ENCODE measurements around the gene PLD2. TPM values are rescaled to one million over a fixed set of nuclear protein-coding genes. Genes with fewer than 3 reads are reported as not detected.

Gene PLD2
- total and polyA plus RNA-seq, 9 of the 15 experiments (the other 6 are each of a cell fraction or from before 2014, with no cell fraction given): 0.20 to 7.5 (median 3.3) TPM

DNA sequence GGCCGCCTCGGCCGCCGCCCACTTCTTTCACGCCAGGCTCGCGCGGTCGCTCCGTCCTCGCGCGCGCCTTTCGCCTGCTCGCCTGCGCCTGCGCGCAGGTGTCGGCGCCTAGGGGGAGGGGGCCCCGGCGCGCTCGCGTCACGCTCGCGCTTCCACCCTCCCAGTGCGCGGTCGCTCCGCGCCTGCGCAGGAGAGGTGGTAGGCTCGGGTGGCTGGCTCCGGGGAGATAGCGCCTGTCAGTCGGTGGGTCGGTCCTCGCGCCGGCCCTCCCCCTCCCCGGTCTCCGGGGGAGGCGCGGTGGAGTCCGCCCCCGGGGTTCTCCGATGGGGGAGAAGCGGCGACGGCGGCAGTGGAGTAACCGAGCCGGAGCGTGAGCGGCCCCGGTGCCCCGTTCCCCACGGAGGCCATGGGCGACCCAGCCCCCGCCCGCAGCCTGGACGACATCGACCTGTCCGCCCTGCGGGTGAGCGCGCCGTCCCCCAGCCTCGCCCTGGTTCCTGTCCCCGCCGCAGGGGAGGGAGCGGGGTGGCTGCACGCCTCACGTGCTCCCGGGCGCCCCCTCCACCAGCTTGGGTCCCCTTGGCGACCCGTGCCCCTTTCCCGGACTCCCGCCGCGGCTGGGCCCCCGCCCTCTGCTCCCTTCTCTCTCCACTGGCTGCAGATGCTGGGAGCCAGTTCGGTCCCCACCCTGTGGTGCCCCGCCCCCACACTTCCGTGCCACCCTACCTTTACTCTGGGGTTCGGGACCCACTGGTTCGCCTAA, 26.4 kb downstream of the PLD2 start, which contains the start of gene MINK1 (continued):
- TF ChIP-seq HNRNPLL (IDR thresholded peaks at IDR 0.05; ENCODE audit: low read depth, low read length, poor library complexity, severe bottlenecking) (no peak), SMAD1 (IDR thresholded peaks at IDR 0.05; ENCODE audit: low read depth, low read length, partially characterized antibody) (no peak), ZNF431 (CRISPR knock-in tag; IDR thresholded peaks at IDR 0.05) (no peak), ZNF23 (CRISPR knock-in tag; IDR thresholded peaks at IDR 0.05) (no peak), WHSC1 (IDR thresholded peaks at IDR 0.05; ENCODE audit: low read length) (no peak), DMBX1 (CRISPR knock-in tag; IDR thresholded peaks at IDR 0.05; ENCODE audit: borderline replicate concordance) (no peak), SMAD2 (IDR thresholded peaks at IDR 0.05; ENCODE audit: low read depth, low read length) (no peak), TAL1 (IDR thresholded peaks at IDR 0.05) (no peak), POLR2H (tag; IDR thresholded peaks at IDR 0.05; ENCODE audit: low read depth) (no peak), ZNF174 (CRISPR knock-in tag; IDR thresholded peaks at IDR 0.05) (no peak), ETS2 (tag; IDR thresholded peaks at IDR 0.05; ENCODE audit: borderline replicate concordance, poor library complexity, severe bottlenecking) (no peak), PYGO2 (tag; IDR thresholded peaks at IDR 0.05) (no peak), CHCHD3 (CRISPR knock-in tag; IDR thresholded peaks at IDR 0.05) (no peak), ZNF311 (CRISPR knock-in tag; IDR thresholded peaks at IDR 0.05) (no peak), TARDBP (IDR thresholded peaks at IDR 0.05) (peak; percentile 36; the same call in 1 of the 2 replicates), SMARCA5 (IDR thresholded peaks at IDR 0.05) (no peak), RNF2 (IDR thresholded peaks at IDR 0.05) (no peak), NUFIP1 (IDR thresholded peaks at IDR 0.05; ENCODE audit: partially characterized antibody) (no peak)
- TF ChIP-seq, protein P1, sequence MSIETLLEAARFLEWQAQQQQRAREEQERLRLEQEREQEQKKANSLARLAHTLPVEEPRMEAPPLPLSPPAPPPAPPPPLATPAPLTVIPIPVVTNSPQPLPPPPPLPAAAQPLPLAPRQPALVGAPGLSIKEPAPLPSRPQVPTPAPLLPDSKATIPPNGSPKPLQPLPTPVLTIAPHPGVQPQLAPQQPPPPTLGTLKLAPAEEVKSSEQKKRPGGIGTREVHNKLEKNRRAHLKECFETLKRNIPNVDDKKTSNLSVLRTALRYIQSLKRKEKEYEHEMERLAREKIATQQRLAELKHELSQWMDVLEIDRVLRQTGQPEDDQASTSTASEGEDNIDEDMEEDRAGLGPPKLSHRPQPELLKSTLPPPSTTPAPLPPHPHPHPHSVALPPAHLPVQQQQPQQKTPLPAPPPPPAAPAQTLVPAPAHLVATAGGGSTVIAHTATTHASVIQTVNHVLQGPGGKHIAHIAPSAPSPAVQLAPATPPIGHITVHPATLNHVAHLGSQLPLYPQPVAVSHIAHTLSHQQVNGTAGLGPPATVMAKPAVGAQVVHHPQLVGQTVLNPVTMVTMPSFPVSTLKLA (conservative IDR thresholded peaks at IDR 0.05): peak in 1 of 2 experiments; percentile 60; a peak in 2 of 4 replicates
- TF ChIP-seq, protein P2, sequence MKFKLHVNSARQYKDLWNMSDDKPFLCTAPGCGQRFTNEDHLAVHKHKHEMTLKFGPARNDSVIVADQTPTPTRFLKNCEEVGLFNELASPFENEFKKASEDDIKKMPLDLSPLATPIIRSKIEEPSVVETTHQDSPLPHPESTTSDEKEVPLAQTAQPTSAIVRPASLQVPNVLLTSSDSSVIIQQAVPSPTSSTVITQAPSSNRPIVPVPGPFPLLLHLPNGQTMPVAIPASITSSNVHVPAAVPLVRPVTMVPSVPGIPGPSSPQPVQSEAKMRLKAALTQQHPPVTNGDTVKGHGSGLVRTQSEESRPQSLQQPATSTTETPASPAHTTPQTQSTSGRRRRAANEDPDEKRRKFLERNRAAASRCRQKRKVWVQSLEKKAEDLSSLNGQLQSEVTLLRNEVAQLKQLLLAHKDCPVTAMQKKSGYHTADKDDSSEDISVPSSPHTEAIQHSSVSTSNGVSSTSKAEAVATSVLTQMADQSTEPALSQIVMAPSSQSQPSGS (CRISPR knock-in tag; IDR thresholded peaks at IDR 0.05): no peak
- TF ChIP-seq, protein P3, sequence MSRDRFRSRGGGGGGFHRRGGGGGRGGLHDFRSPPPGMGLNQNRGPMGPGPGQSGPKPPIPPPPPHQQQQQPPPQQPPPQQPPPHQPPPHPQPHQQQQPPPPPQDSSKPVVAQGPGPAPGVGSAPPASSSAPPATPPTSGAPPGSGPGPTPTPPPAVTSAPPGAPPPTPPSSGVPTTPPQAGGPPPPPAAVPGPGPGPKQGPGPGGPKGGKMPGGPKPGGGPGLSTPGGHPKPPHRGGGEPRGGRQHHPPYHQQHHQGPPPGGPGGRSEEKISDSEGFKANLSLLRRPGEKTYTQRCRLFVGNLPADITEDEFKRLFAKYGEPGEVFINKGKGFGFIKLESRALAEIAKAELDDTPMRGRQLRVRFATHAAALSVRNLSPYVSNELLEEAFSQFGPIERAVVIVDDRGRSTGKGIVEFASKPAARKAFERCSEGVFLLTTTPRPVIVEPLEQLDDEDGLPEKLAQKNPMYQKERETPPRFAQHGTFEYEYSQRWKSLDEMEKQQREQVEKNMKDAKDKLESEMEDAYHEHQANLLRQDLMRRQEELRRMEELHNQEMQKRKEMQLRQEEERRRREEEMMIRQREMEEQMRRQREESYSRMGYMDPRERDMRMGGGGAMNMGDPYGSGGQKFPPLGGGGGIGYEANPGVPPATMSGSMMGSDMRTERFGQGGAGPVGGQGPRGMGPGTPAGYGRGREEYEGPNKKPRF (IDR thresholded peaks at IDR 0.05; ENCODE audit: low read depth, low read length): no peak
- TF ChIP-seq, protein P4, sequence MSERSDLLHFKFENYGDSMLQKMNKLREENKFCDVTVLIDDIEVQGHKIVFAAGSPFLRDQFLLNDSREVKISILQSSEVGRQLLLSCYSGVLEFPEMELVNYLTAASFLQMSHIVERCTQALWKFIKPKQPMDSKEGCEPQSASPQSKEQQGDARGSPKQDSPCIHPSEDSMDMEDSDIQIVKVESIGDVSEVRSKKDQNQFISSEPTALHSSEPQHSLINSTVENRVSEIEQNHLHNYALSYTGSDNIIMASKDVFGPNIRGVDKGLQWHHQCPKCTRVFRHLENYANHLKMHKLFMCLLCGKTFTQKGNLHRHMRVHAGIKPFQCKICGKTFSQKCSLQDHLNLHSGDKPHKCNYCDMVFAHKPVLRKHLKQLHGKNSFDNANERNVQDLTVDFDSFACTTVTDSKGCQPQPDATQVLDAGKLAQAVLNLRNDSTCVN (CRISPR knock-in tag; IDR thresholded peaks at IDR 0.05): no peak
